HEK293T (cell line): ENCODE measurements around the gene SRGAP3.

Experiments
- ELF4 ChIP-seq: fragments of 450-650 bp; IDR thresholded peaks from 2 replicates; pipeline ENCODE4 v1.6.1; 2017; ENCODE audit warnings: antibody characterized with exemption
- TARDBP ChIP-seq: fragments of 450-650 bp; IDR thresholded peaks from 2 replicates; pipeline ENCODE4 v1.6.1; 2016

DNA sequence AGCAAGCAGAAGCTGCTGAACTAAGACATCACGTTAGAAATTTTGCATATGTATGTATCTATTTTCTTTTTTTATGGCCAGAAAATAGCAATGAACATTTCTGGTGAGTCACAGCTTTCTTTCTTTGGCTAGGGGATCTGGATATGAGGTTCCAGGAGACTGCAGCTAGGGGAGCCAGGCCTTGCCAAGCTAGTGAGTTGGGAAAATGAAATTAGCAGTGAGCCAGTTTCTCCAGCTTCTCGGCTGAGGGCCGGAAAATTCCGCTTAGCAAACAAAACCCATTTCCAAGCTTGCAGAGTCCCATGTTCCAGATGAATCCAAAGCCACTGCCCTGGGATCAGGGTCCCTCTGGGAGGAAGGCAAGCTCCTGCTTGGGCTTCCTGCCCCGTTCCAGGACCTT, 137.6 kb downstream of the SRGAP3 start:
- TF ChIP-seq ELF4 (no peak), TARDBP (no peak)
